ENCODE measurements around the gene KAZN.

Gene KAZN

GRCh38 chr1:14598007-14598497 lies 433 bp upstream of the KAZN start:
- H3K79me2 ChIP-seq (ENCODE audit: insufficient read depth, low read length), result no peaks in the 10 kb centered on the region

GRCh38 chr1:14599183-14599791 lies 802 bp downstream of the KAZN start:
- no peaks in the 10 kb centered on the region for H3K9me3 ChIP-seq (ENCODE audit: low read length)
- H3K4me2 ChIP-seq (ENCODE audit: low read length), result no peak overlapping the region
- H3K9me2 ChIP-seq (ENCODE audit: low read depth, low read length), result no peaks in the 10 kb centered on the region
- peaks cover 4% of the 10 kb centered on the region; the same call in 1 of the 2 replicates for H3K27me3 ChIP-seq (ENCODE audit: insufficient read depth, low read length)
- H3K79me2 ChIP-seq (ENCODE audit: insufficient read depth, low read length), result no peaks in the 10 kb centered on the region
- no peak overlapping the region for H2AFZ ChIP-seq (ENCODE audit: low read length)
- no peaks in the 10 kb centered on the region for H3K36me3 ChIP-seq (ENCODE audit: insufficient read depth, low read length)
- no peaks in the 10 kb centered on the region for H4K20me1 ChIP-seq (ENCODE audit: insufficient read depth, low read length)
- H3K4me1 ChIP-seq (ENCODE audit: insufficient read depth, low read length, severe bottlenecking), result no peaks in the 10 kb centered on the region
- TF ChIP-seq CTCF (IDR thresholded peaks at IDR 0.05; ENCODE audit: low read length) (no peak), EZH2 (IDR thresholded peaks at IDR 0.05; ENCODE audit: borderline replicate concordance, low read length) (no peak)
- no peaks in the 10 kb centered on the region for H3F3A ChIP-seq (ENCODE audit: insufficient read depth, low read length)
- H3K9ac ChIP-seq (ENCODE audit: low read length), result no peak overlapping the region
- H3K27ac ChIP-seq (ENCODE audit: low read depth, low read length, poor library complexity, severe bottlenecking), result no peak overlapping the region
- no peak overlapping the region for H3K4me3 ChIP-seq (ENCODE audit: low read depth, low read length, poor library complexity, severe bottlenecking)

More at GRCh38 chr1:14598007-14598497, 433 bp upstream of the KAZN start:
- no peak overlapping the region for H3K4me2 ChIP-seq (ENCODE audit: low read length)
- H3K9me2 ChIP-seq (ENCODE audit: low read depth, low read length), result no peaks in the 10 kb centered on the region
- H3K27ac ChIP-seq (ENCODE audit: low read depth, low read length, poor library complexity, severe bottlenecking), result no peak overlapping the region
- no peaks in the 10 kb centered on the region for H3F3A ChIP-seq (ENCODE audit: insufficient read depth, low read length)
- peaks cover 4% of the 10 kb centered on the region; the same call in 1 of the 2 replicates for H3K27me3 ChIP-seq (ENCODE audit: insufficient read depth, low read length)
- H3K9ac ChIP-seq (ENCODE audit: low read length), result no peak overlapping the region
- H4K20me1 ChIP-seq (ENCODE audit: insufficient read depth, low read length), result no peaks in the 10 kb centered on the region
- H3K36me3 ChIP-seq (ENCODE audit: insufficient read depth, low read length), result no peaks in the 10 kb centered on the region
- TF ChIP-seq CTCF (IDR thresholded peaks at IDR 0.05; ENCODE audit: low read length) (no peak), EZH2 (IDR thresholded peaks at IDR 0.05; ENCODE audit: borderline replicate concordance, low read length) (no peak)
- no peak overlapping the region for H2AFZ ChIP-seq (ENCODE audit: low read length)
- no peaks in the 10 kb centered on the region for H3K9me3 ChIP-seq (ENCODE audit: low read length)
- H3K4me3 ChIP-seq (ENCODE audit: low read depth, low read length, poor library complexity, severe bottlenecking), result no peak overlapping the region
- no peaks in the 10 kb centered on the region for H3K4me1 ChIP-seq (ENCODE audit: insufficient read depth, low read length, severe bottlenecking)

- Histone ChIP-seq H3F3A (ENCODE audit: insufficient read depth, low read length) (no peaks in the 10 kb centered on the region), H3K36me3 (ENCODE audit: insufficient read depth, low read length) (no peaks in the 10 kb centered on the region), H3K4me3 (ENCODE audit: low read depth, low read length, poor library complexity, severe bottlenecking) (no peak overlapping the region), H3K9ac (ENCODE audit: low read length) (no peak overlapping the region), H3K79me2 (ENCODE audit: insufficient read depth, low read length) (no peaks in the 10 kb centered on the region), H4K20me1 (ENCODE audit: insufficient read depth, low read length) (no peaks in the 10 kb centered on the region), H2AFZ (ENCODE audit: low read length) (no peak overlapping the region), H3K9me2 (ENCODE audit: low read depth, low read length) (no peaks in the 10 kb centered on the region), H3K4me2 (ENCODE audit: low read length) (no peak overlapping the region), H3K27ac (ENCODE audit: low read depth, low read length, poor library complexity, severe bottlenecking) (no peak overlapping the region), H3K27me3 (ENCODE audit: insufficient read depth, low read length) (peaks cover 4% of the 10 kb centered on the region; the same call in 1 of the 2 replicates), H3K4me1 (ENCODE audit: insufficient read depth, low read length, severe bottlenecking) (no peaks in the 10 kb centered on the region), H3K9me3 (ENCODE audit: low read length) (no peaks in the 10 kb centered on the region)
- TF ChIP-seq EZH2 (IDR thresholded peaks at IDR 0.05; ENCODE audit: borderline replicate concordance, low read length) (no peak), CTCF (IDR thresholded peaks at IDR 0.05; ENCODE audit: low read length) (no peak)
Measured at GRCh38 chr1:14599800-14600199, 1.3 kb downstream of the KAZN start.
